Measurements from ENCODE around the gene MTR. TPM values are rescaled to one million over a fixed set of nuclear protein-coding genes. Genes with fewer than 3 reads are reported as not detected.

Gene MTR
- total and polyA plus RNA-seq, 9 of the 15 experiments (the other 6 are each of a cell fraction or from before 2014, with no cell fraction given): 3.4 to 44.3 (median 20.3) TPM

- TF ChIP-seq, protein P1, sequence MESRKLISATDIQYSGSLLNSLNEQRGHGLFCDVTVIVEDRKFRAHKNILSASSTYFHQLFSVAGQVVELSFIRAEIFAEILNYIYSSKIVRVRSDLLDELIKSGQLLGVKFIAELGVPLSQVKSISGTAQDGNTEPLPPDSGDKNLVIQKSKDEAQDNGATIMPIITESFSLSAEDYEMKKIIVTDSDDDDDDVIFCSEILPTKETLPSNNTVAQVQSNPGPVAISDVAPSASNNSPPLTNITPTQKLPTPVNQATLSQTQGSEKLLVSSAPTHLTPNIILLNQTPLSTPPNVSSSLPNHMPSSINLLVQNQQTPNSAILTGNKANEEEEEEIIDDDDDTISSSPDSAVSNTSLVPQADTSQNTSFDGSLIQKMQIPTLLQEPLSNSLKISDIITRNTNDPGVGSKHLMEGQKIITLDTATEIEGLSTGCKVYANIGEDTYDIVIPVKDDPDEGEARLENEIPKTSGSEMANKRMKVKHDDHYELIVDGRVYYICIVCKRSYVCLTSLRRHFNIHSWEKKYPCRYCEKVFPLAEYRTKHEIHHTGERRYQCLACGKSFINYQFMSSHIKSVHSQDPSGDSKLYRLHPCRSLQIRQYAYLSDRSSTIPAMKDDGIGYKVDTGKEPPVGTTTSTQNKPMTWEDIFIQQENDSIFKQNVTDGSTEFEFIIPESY (CRISPR knock-in tag; IDR thresholded peaks at IDR 0.05): no peak
- no peak for TF ChIP-seq ZNF740 (CRISPR knock-in tag; IDR thresholded peaks at IDR 0.05)
- TF ChIP-seq ZNF740 (tag; IDR thresholded peaks at IDR 0.05): no peak
These were observed 40.4 kb upstream of the MTR start (continued) for GRCh38 chr1:236754525-236755210.

DNA sequence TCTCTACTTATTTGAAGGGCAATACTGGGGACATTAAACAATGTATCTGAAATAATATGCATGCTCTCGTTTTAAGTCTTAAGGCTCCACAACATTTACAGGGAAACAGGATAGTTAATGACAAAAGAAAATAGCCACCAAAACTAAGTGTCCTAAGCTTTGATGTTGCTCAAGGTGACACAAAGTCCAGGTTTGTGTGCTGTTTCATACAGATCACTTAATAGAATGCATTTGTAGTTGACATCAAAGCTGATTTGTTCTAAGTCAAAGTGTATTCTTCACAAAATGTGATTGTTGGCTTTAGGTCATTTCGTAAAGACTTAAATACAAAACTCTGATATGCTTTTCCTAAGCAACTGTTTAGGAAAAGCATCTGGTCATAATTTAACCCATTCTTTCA is 37.5 kb upstream of the MTR start:
- no peaks in the 10 kb centered on the region for H3K9me1 ChIP-seq (ENCODE audit: control insufficient read depth, insufficient read depth, low read length)
- ChIA-PET POLR2A (interaction anchor here (1.0 kb wide), 1 partner anchor 16 kb away, joined by 3 read pairs; no protein-coding TSS in a partner anchor), CTCF (ENCODE audit: low intra/inter-chr PET ratio) (interaction anchor here (0.6 to 1.4 kb wide), 3 partner anchors 42 to 132 kb away, joined by 3 to 4 read pairs (median 4); no protein-coding TSS in a partner anchor)
- no peaks in the 10 kb centered on the region for H3K9me3 ChIP-seq (replicated peaks; ENCODE audit: control insufficient read depth, insufficient read depth, low read depth, low read length)
- no peak for DNase-seq (ENCODE audit: extremely low read depth in 1 of 4, low spot score in 3 of 4)
- peaks cover 9 to 13% of the 10 kb centered on the region in 2 experiments for H3K4me1 ChIP-seq (replicated peaks in 1 of 2; ENCODE audit: control insufficient read depth in 2 of 2, insufficient read depth in 2 of 2, low read length in 2 of 2)
- no peak overlapping the region for H3K4me2 ChIP-seq (ENCODE audit: insufficient read depth, low read length)
- no peaks in the 10 kb centered on the region for H3K79me2 ChIP-seq (ENCODE audit: control insufficient read depth, insufficient read depth, low read length)
- no peak overlapping the region for H3K27ac ChIP-seq (ENCODE audit: extremely low read depth, low read depth, low read length)
- ATAC-seq: no peak
- no peaks in the 10 kb centered on the region for H4K20me1 ChIP-seq (replicated peaks; ENCODE audit: control insufficient read depth, insufficient read depth, low read length)
- H3K9ac ChIP-seq (ENCODE audit: insufficient read depth in 1 of 2, low read depth in 2 of 2, low read length in 2 of 2): no peak overlapping the region
- H2AFZ ChIP-seq (ENCODE audit: low read depth, low read length): no peak overlapping the region
- peaks cover 0 to 9% of the 10 kb centered on the region in 2 experiments; a peak in 2 of 5 replicates for H3K27me3 ChIP-seq (ENCODE audit: control insufficient read depth in 2 of 2, insufficient read depth in 2 of 2, low read length in 2 of 2)
- no peaks in the 10 kb centered on the region for H3K36me3 ChIP-seq (ENCODE audit: control insufficient read depth, insufficient read depth, low read length)
- in situ Hi-C loops (cut with MboI) (no loop called here), intact Hi-C loops (cut with micrococcal nuclease) (loop anchor here (10.0 kb wide), 1 partner anchor 287 kb away; the partner anchor contains the start of gene RYR2)
- no TSS peak for BruUV-seq (replicated peaks)
- 25% methylated on average over 2 of the region's 2 CpGs for WGBS (ENCODE audit: insufficient coverage, low coverage, missing lambda C conversion rate)
- H3K4me3 ChIP-seq: no peak overlapping the region
- FAIRE-seq: no peak
- TF ChIP-seq ZNF133 (CRISPR knock-in tag; IDR thresholded peaks at IDR 0.05): no peak

Measured in K562 (cell line).